ENCODE measurements around the gene MEP1A.

MEP1A gene

GRCh38 chr6:46745973-46746372, 47.2 kb upstream of the MEP1A start:
- Histone ChIP-seq H3F3A (ENCODE audit: low read depth) (no peaks in the 10 kb centered on the region), H4K20me1 (ENCODE audit: insufficient read depth, low read length, poor library complexity, severe bottlenecking) (no peaks in the 10 kb centered on the region), H3K27me3 (ENCODE audit: insufficient read depth, low read length, poor library complexity, severe bottlenecking) (no peaks in the 10 kb centered on the region), H3K9me3 (ENCODE audit: insufficient read depth, low read depth, low read length) (no peaks in the 10 kb centered on the region), H3K9me2 (replicated peaks; ENCODE audit: low read depth, low read length) (no peaks in the 10 kb centered on the region), H3K4me3 (ENCODE audit: low read length, poor library complexity, severe bottlenecking) (no peak overlapping the region), H3K79me2 (ENCODE audit: insufficient read depth, low read length) (no peaks in the 10 kb centered on the region), H3K4me2 (ENCODE audit: low read depth, low read length, poor library complexity, severe bottlenecking) (no peak overlapping the region), H2AFZ (ENCODE audit: low read length) (no peak overlapping the region), H3K4me1 (ENCODE audit: insufficient read depth, low read length, poor library complexity, severe bottlenecking) (no peaks in the 10 kb centered on the region), H3K36me3 (ENCODE audit: insufficient read depth, low read length) (no peaks in the 10 kb centered on the region), H3K9ac (ENCODE audit: low read depth, low read length, poor library complexity, severe bottlenecking) (no peak overlapping the region)
- TF ChIP-seq EZH2phosphoT487 (IDR thresholded peaks at IDR 0.05; ENCODE audit: borderline replicate concordance) (no peak), CTCF (conservative IDR thresholded peaks at IDR 0.05; ENCODE audit: low read length) (no peak)

- H3K4me2 ChIP-seq (ENCODE audit: low read depth, low read length, poor library complexity, severe bottlenecking), result no peak within 1 kb of the TSS
- no peak within 1 kb of the TSS for H2AFZ ChIP-seq (ENCODE audit: low read length)
- no peaks in the 10 kb centered on the region for H3K9me2 ChIP-seq (replicated peaks; ENCODE audit: low read depth, low read length)
- no peak within 1 kb of the TSS for H3K4me3 ChIP-seq (ENCODE audit: low read length, poor library complexity, severe bottlenecking)
- H3K36me3 ChIP-seq (ENCODE audit: insufficient read depth, low read length), result no peaks in the 10 kb centered on the region
- H3K79me2 ChIP-seq (ENCODE audit: insufficient read depth, low read length), result no peaks in the 10 kb centered on the region
- no peaks in the 10 kb centered on the region for H3K4me1 ChIP-seq (ENCODE audit: insufficient read depth, low read length, poor library complexity, severe bottlenecking)
- no peaks in the 10 kb centered on the region for H3K9me3 ChIP-seq (ENCODE audit: insufficient read depth, low read depth, low read length)
- no peak within 1 kb of the TSS for H3K9ac ChIP-seq (ENCODE audit: low read depth, low read length, poor library complexity, severe bottlenecking)
- H3K27me3 ChIP-seq (ENCODE audit: insufficient read depth, low read length, poor library complexity, severe bottlenecking), result no peaks in the 10 kb centered on the region
- H4K20me1 ChIP-seq (ENCODE audit: insufficient read depth, low read length, poor library complexity, severe bottlenecking), result no peaks in the 10 kb centered on the region
- H3F3A ChIP-seq (ENCODE audit: low read depth), result no peaks in the 10 kb centered on the region
- TF ChIP-seq EZH2phosphoT487 (IDR thresholded peaks at IDR 0.05; ENCODE audit: borderline replicate concordance) (no peak), CTCF (conservative IDR thresholded peaks at IDR 0.05; ENCODE audit: low read length) (no peak)
Measured at GRCh38 chr6:46746696-46747095, 46.5 kb upstream of the MEP1A start, which contains the start of gene ANKRD66. Gene ANKRD66, plus strand, starts transcription at chr6:46746933. Its CDS starts 5,016 bp downstream, at chr6:46751949.

GRCh38 chr6:46748940-46749503, 44.2 kb upstream of the MEP1A start:
- H3K9me3 ChIP-seq (ENCODE audit: insufficient read depth, low read depth, low read length), result no peaks in the 10 kb centered on the region
- H3K4me1 ChIP-seq (ENCODE audit: insufficient read depth, low read length, poor library complexity, severe bottlenecking), result no peaks in the 10 kb centered on the region
- TF ChIP-seq EZH2phosphoT487 (IDR thresholded peaks at IDR 0.05; ENCODE audit: borderline replicate concordance), result no peak
- TF ChIP-seq CTCF (conservative IDR thresholded peaks at IDR 0.05; ENCODE audit: low read length), result no peak

More at GRCh38 chr6:46748940-46749503, 44.2 kb upstream of the MEP1A start:
- no peaks in the 10 kb centered on the region for H3K79me2 ChIP-seq (ENCODE audit: insufficient read depth, low read length)
- H3K9ac ChIP-seq (ENCODE audit: low read depth, low read length, poor library complexity, severe bottlenecking), result no peak overlapping the region
- H3F3A ChIP-seq (ENCODE audit: low read depth), result no peaks in the 10 kb centered on the region
- H3K36me3 ChIP-seq (ENCODE audit: insufficient read depth, low read length), result no peaks in the 10 kb centered on the region
- no peaks in the 10 kb centered on the region for H3K9me2 ChIP-seq (replicated peaks; ENCODE audit: low read depth, low read length)
- H4K20me1 ChIP-seq (ENCODE audit: insufficient read depth, low read length, poor library complexity, severe bottlenecking), result no peaks in the 10 kb centered on the region
- H3K27me3 ChIP-seq (ENCODE audit: insufficient read depth, low read length, poor library complexity, severe bottlenecking), result no peaks in the 10 kb centered on the region
- no peak overlapping the region for H2AFZ ChIP-seq (ENCODE audit: low read length)
- no peak overlapping the region for H3K4me2 ChIP-seq (ENCODE audit: low read depth, low read length, poor library complexity, severe bottlenecking)
- H3K4me3 ChIP-seq (ENCODE audit: low read length, poor library complexity, severe bottlenecking), result no peak overlapping the region
